SK-N-SH (cell line): ENCODE data around the gene SAMD14. TPM values are rescaled to one million over a fixed set of nuclear protein-coding genes. Genes with fewer than 3 reads are reported as not detected.

Experiments
- CTCF ChIA-PET: fragments of 300-600, 350-600 bp; formaldehyde crosslinking; extraction: SDS; loops from one replicate; lab custom pipeline; 2021; lab: Yijun Ruan, JAX
- POLR2A ChIA-PET: fragments of 350-600 bp; sonication (Branson Sonifier 250); formaldehyde crosslinking; extraction: SDS; loops from one replicate; lab custom pipeline; 2020; ENCODE audit warnings: antibody characterized with exemption, inconsistent platforms; lab: Yijun Ruan, JAX
- DNase-seq: peaks from one replicate; pipeline ENCODE4 v3.0.0; 2012
- H2AFZ ChIP-seq: fragments of 200-600 bp; sonication (generic); 2 replicates; pipeline ENCODE4 v1.8.1; 2016; ENCODE audit warnings: antibody characterized with exemption, mild to moderate bottlenecking, low read depth
- H3F3A ChIP-seq: fragments of 200-600 bp; sonication (generic); replicated peaks from 2 replicates; pipeline ENCODE3; 2016; ENCODE audit warnings: antibody characterized with exemption, mild to moderate bottlenecking; ENCODE audit not compliant: insufficient read depth
- H3K27ac ChIP-seq, 2 experiments: fragments of 200-500 bp in 1 of 2; fragments of 200-600 bp in 1 of 2; sonication (Bioruptor generic) in 1 of 2; sonication (generic), shearing (Covaris generic) in 1 of 2; 2 replicates each; pipeline versions ENCODE4 v1.5.1 to v1.6.1; 2014 to 2016; ENCODE audit warnings: low read depth in 2 of 2, inconsistent platforms in 1 of 2, low read length in 1 of 2, mild to moderate bottlenecking in 1 of 2, mixed read lengths in 1 of 2
- H3K27me3 ChIP-seq: fragments of 200-600 bp; sonication (generic), shearing (Covaris generic); 2 replicates; pipeline ENCODE4 v1.6.1; 2016; ENCODE audit warnings: mixed run types; ENCODE audit not compliant: insufficient read depth
- H3K36me3 ChIP-seq, 2 experiments: fragments of 200-500 bp in 1 of 2; fragments of 200-600 bp in 1 of 2; sonication (Bioruptor generic) in 1 of 2; sonication (generic) in 1 of 2; replicated peaks in 1 of 2; 2 replicates each; pipeline versions ENCODE3 to v1.5.1; 2014 to 2016; ENCODE audit warnings: low read length in 1 of 2, mild to moderate bottlenecking in 1 of 2; ENCODE audit not compliant: insufficient read depth in 2 of 2, control insufficient read depth in 1 of 2
- H3K4me1 ChIP-seq, 2 experiments: fragments of 200-500 bp in 1 of 2; fragments of 200-600 bp in 1 of 2; sonication (Bioruptor generic) in 1 of 2; sonication (generic), shearing (Covaris generic) in 1 of 2; 2 replicates each; pipeline versions ENCODE4 v1.5.1 to v1.6.1; 2014 to 2016; ENCODE audit warnings: low read depth in 1 of 2, low read length in 1 of 2, mixed run types in 1 of 2; ENCODE audit not compliant: insufficient read depth in 2 of 2, control insufficient read depth in 1 of 2
- H3K4me2 ChIP-seq: fragments of 200-600 bp; sonication (generic), shearing (Covaris generic); 2 replicates; pipeline ENCODE4 v1.6.1; 2017; ENCODE audit warnings: mixed run types
- H3K4me3 ChIP-seq, 2 experiments: fragments of 200-500 bp in 1 of 2; fragments of 200-600 bp in 1 of 2; sonication (Bioruptor generic) in 1 of 2; sonication (generic), shearing (Covaris generic) in 1 of 2; 2 replicates each; pipeline versions ENCODE4 v1.5.1 to v1.8.1; 2014 to 2016; ENCODE audit warnings: low read depth in 2 of 2, inconsistent platforms in 1 of 2, low read length in 1 of 2, mild to moderate bottlenecking in 1 of 2, mixed read lengths in 1 of 2, moderate library complexity in 1 of 2
- H3K79me2 ChIP-seq: fragments of 200-600 bp; sonication (generic); 2 replicates; pipeline ENCODE4 v1.8.1; 2017; ENCODE audit warnings: mild to moderate bottlenecking; ENCODE audit not compliant: insufficient read depth
- H3K9ac ChIP-seq: fragments of 200-600 bp; sonication (generic); 2 replicates; pipeline ENCODE4 v1.6.1; 2017; ENCODE audit warnings: mixed run types
- H3K9me2 ChIP-seq: fragments of 200-600 bp; sonication (generic); 2 replicates; pipeline ENCODE4 v1.6.1; 2017; ENCODE audit warnings: mixed run types
- H3K9me3 ChIP-seq: fragments of 200-600 bp; sonication (generic); 2 replicates; pipeline ENCODE4 v1.6.1; 2017; ENCODE audit warnings: mixed run types, mild to moderate bottlenecking, moderate library complexity
- H4K20me1 ChIP-seq: fragments of 200-600 bp; sonication (generic); 2 replicates; pipeline ENCODE4 v1.6.1; 2017; ENCODE audit warnings: mild to moderate bottlenecking, mixed run types; ENCODE audit not compliant: insufficient read depth
- CHD2 ChIP-seq: fragments of 150-350 bp; IDR thresholded peaks from 2 replicates; pipeline ENCODE4 v1.6.1; 2018; ENCODE audit warnings: low read length; ENCODE audit not compliant: partially characterized antibody
- CTCF ChIP-seq: fragments of 200-600 bp; sonication (generic); IDR thresholded peaks from 2 replicates; pipeline ENCODE4 v1.6.1; 2017; ENCODE audit warnings: antibody characterized with exemption, mild to moderate bottlenecking, moderate library complexity
- ELF1 ChIP-seq: IDR thresholded peaks from 2 replicates; pipeline ENCODE4 v1.4.0; 2012
- EZH2phosphoT487 ChIP-seq: fragments of 200-600 bp; sonication (generic); IDR thresholded peaks from 2 replicates; pipeline ENCODE4 v1.6.1; 2017; ENCODE audit warnings: low read depth, mixed run types, mild to moderate bottlenecking, antibody characterized with exemption, moderate library complexity, borderline replicate concordance
- FOXJ3 ChIP-seq: sonication (generic); formaldehyde crosslinking; IDR thresholded peaks from 2 replicates; pipeline ENCODE4 v1.5.1; 2020; ENCODE audit warnings: mild to moderate bottlenecking, missing genetic modification reagents
- FOXM1 ChIP-seq: IDR thresholded peaks from 2 replicates; pipeline ENCODE4 v1.4.0; 2012; ENCODE audit warnings: low read depth, mild to moderate bottlenecking
- IRF3 ChIP-seq: fragments of 150-350 bp; IDR thresholded peaks from 2 replicates; pipeline ENCODE4 v1.6.1; 2016; ENCODE audit warnings: mild to moderate bottlenecking, low read depth, low read length
- MEF2A ChIP-seq: IDR thresholded peaks from 2 replicates; pipeline ENCODE4 v1.4.0; 2012; ENCODE audit warnings: low read depth, borderline replicate concordance
- MXI1 ChIP-seq: IDR thresholded peaks from 2 replicates; pipeline ENCODE4 v1.6.1; 2012; ENCODE audit warnings: mild to moderate bottlenecking, low read depth, low read length, improper control_type of control experiment
- NFIC ChIP-seq: IDR thresholded peaks from 2 replicates; pipeline ENCODE4 v1.4.0; 2012; ENCODE audit warnings: borderline replicate concordance
- POLR2AphosphoS5 ChIP-seq: IDR thresholded peaks from 2 replicates; pipeline ENCODE4 v1.6.1; 2012; ENCODE audit warnings: low read depth, low read length
- REST ChIP-seq: IDR thresholded peaks from 2 replicates; pipeline ENCODE4 v1.6.1; 2012; ENCODE audit warnings: mild to moderate bottlenecking, low read depth, low read length, moderate library complexity
- RXRA ChIP-seq: IDR thresholded peaks from 2 replicates; pipeline ENCODE4 v1.4.0; 2012; ENCODE audit warnings: low read depth, mild to moderate bottlenecking, borderline replicate concordance
- SMC3 ChIP-seq: IDR thresholded peaks from 2 replicates; pipeline ENCODE4 v1.6.1; 2012; ENCODE audit warnings: low read depth, low read length, improper control_type of control experiment
- TAF1 ChIP-seq: IDR thresholded peaks from 2 replicates; pipeline ENCODE4 v1.6.1; 2012; ENCODE audit warnings: low read depth, mild to moderate bottlenecking, low read length, moderate library complexity, borderline replicate concordance
- USF2 ChIP-seq: fragments of 150-350 bp; IDR thresholded peaks from 2 replicates; pipeline ENCODE4 v1.6.1; 2017; ENCODE audit warnings: antibody characterized with exemption, low read length, low read depth, borderline replicate concordance
- WGBS: methylation state at CpG from one replicate; pipeline ENCODE4 v1.1.6; 2017; ENCODE audit warnings: low lambda C conversion rate; 5-methylcytosine and 5-hydroxymethylcytosine counted together
- polyA plus RNA-seq, 3 experiments: library from polyadenylated mRNA; depleted of rRNA; stranded (reverse); fragments of >200 nt; gene quantifications; 2 replicates each; pipeline ENCODE4 v1.2.3, GENCODE V29; 2012

Gene SAMD14
- polyA plus RNA-seq, 1 of the 3 experiments (the other 2 are of a cell fraction) = 3.4 TPM

- peaks cover 83 to 97% of the 10 kb centered on the region in 2 experiments for H3K36me3 ChIP-seq
- H3K27ac ChIP-seq = peak overlapping the region in 1 of 2 experiments; percentile 50; a peak in 1 of 4 replicates
- H3K27me3 ChIP-seq = no peaks in the 10 kb centered on the region
- DNase-seq = no peak
- no peaks in the 10 kb centered on the region for H3K9me3 ChIP-seq
- 88% methylated on average over 12 of the region's 12 CpGs for WGBS
- H3K9ac ChIP-seq = no peak overlapping the region
- no peaks in the 10 kb centered on the region for H3K9me2 ChIP-seq
- H3F3A ChIP-seq = peaks cover 100% of the 10 kb centered on the region
- no peaks in the 10 kb centered on the region for H3K4me1 ChIP-seq
- peaks cover 77% of the 10 kb centered on the region for H4K20me1 ChIP-seq
- peaks cover 64% of the 10 kb centered on the region for H3K79me2 ChIP-seq
- H2AFZ ChIP-seq = no peak overlapping the region
- H3K4me3 ChIP-seq = no peak overlapping the region
- TF ChIP-seq CTCF = peak; percentile 71
- TF ChIP-seq POLR2AphosphoS5 = no peak
- no peak for TF ChIP-seq USF2
- peak; percentile 13; the same call in 1 of the 2 replicates for TF ChIP-seq SMC3
- peak; percentile 76 for TF ChIP-seq NFIC
- TF ChIP-seq MXI1 = no peak
- TF ChIP-seq, all 33 proteins: peak for 3
- ChIA-PET CTCF (interaction anchor here (0.7 to 3.3 kb wide), 11 partner anchors 10 to 81 kb away, joined by 3 to 26 read pairs (median 5); partner anchors contain the start of gene ITGA3), POLR2A (no interaction called here)
- no peak overlapping the region for H3K4me2 ChIP-seq
These were observed 50.4 kb downstream of the SAMD14 start for GRCh38 chr17:50079334-50080095.

- Histone ChIP-seq H3K9me2 (no peaks in the 10 kb centered on the region), H3K4me3 (no peak overlapping the region), H3K27me3 (no peaks in the 10 kb centered on the region), H3K4me2 (no peak overlapping the region), H3K9me3 (no peaks in the 10 kb centered on the region), H3K27ac (peak overlapping the region in 1 of 2 experiments; percentile 50; a peak in 1 of 4 replicates), H2AFZ (no peak overlapping the region), H3K79me2 (peaks cover 75% of the 10 kb centered on the region), H3K36me3 (peaks cover 91 to 97% of the 10 kb centered on the region in 2 experiments), H4K20me1 (peaks cover 78% of the 10 kb centered on the region), H3K9ac (no peak overlapping the region), H3K4me1 (no peaks in the 10 kb centered on the region), H3F3A (peaks cover 99% of the 10 kb centered on the region)
- POLR2A ChIA-PET = interaction anchor here (0.6 kb wide), 1 partner anchor 53 kb away, joined by 3 read pairs; no protein-coding TSS in a partner anchor
- no peak for DNase-seq
- CTCF ChIA-PET = interaction anchor here (0.9 to 5.8 kb wide), 11 partner anchors 9 to 82 kb away, joined by 3 to 33 read pairs (median 5); partner anchors contain the start of gene ITGA3
- 84% methylated on average over 4 of the region's 4 CpGs for WGBS
- no peak for TF ChIP-seq FOXJ3 (CRISPR knock-in tag)
- TF ChIP-seq RXRA = no peak
- TF ChIP-seq EZH2phosphoT487 = no peak
- TF ChIP-seq REST = no peak
- TF ChIP-seq FOXM1 = no peak
- TF ChIP-seq MXI1 = no peak
- no peak for TF ChIP-seq POLR2AphosphoS5
- TF ChIP-seq CHD2 = no peak
- no peak for TF ChIP-seq ELF1
- TF ChIP-seq MEF2A = no peak
- TF ChIP-seq USF2 = no peak
- TF ChIP-seq TAF1 = no peak
- no peak for TF ChIP-seq IRF3
These were observed 51.5 kb downstream of the SAMD14 start for GRCh38 chr17:50078430-50078829.
